KBM-7 (cell line): ENCODE measurements around the gene PRDX5.
A peak's percentile ranks its signal among the peaks of the same experiment; 100 is the strongest.

Source experiments
- DNase-seq: peaks from one replicate; pipeline ENCODE4 v3.0.0-alpha.2; 2015
- in situ Hi-C: fragments of 300-500 bp; cut with MboI; formaldehyde crosslinking; loops from 2 replicates; pipeline ENCODE4 v1.14.3; 2020; ENCODE audit warnings: low sequenced_read_pairs, low pct_unique_long_range_greater_than_20kb, mixed read lengths

Gene PRDX5

DNA sequence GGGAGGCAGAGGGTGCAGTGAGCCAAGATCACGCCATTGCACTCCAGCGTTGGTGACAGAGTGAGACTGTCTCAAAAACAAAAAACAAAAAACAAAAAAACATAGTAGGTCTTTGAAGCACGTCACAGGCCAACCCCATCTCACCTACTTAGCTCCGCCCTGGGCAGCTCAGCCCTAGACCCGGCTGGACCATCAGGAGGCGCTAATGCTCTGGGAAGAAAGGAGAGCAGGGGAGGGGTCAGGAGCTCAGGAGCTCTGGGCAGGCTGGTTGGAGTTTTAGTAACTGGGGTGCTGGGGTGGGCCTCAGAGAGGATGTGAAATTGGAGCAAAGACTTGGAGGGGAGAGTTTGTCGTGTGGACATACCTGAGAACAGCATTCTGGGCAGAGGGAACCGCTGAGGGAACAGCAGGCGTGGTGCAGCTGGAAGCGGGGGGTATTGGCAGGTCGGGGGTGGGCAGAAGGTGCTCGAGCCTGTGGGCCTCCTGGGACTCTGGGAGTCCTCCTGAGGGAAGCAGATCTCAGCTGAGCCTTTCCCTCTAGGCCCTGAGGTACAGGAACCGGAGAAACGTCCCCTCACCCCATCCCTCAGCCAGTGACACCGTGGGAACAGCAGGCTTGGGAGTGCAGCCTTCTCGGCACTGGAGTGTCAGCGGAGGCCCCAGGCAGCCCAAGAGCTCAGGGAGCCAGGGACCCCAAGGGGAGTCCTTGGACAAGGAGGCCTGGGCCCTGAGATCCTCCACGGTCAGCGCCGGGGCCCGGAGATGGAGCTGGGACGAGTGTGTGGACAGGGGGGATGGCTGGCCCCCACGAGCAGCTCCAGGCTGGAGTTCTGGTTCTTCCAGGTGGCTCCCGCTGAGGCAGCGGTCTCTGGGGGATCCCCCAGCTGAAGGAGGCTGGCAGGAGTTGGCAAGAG lies 38.8 kb downstream of the PRDX5 start:
- in situ Hi-C loops = no loop called here
- DNase-seq = peak; percentile 83

DNA sequence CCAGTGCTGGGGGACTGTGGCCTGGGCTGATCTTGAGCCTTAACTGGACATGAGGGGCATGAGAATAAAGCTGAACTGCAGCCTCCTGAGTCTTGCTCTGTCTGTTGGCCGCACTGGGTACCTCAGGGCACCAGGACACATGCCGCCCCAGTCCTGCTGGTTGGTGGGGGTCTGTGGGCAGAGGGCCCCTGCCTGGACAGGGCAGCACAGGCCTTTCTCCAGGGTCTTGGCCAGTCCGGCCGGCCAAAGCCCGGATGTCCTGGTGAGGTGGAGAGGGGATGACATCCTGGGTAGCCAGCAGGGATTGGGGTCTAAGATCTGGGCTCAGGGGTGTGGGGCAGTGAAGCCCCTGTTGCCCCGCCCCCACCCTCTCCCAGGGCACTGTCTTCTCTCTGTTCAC lies 39.5 kb downstream of the PRDX5 start:
- in situ Hi-C loops = no loop called here
- DNase-seq = no peak

DNA sequence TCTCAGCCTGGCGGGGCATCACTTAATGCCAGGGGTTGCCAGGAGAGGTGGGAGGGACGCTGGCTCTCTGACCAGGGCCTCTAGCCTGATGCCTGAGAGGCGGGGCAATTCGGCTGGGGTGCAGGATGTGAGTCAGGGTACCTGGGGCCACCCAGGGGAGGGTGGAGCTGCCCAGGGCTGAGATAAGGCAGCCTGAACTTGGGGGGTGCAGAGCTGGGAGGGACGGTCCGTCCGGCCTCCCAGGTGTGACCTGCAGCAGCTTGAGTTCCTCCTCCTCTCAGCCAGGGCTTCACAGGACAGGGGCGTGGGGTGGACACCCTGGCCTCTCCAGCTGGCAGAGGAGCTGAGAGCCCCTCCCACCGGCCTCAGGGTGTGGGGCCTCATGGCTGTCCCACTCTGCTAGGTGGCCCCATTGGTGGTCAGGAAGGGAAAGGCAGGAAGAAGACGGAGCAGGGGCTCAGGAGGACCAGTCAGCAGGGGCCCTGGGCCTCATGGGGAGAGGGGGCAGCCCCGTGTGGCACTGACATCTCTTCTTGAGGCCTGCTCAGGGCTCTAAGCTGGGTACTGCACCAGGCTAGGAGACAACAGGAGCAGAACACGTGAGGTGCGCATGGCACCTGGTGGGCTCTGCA lies 40.1 kb downstream of the PRDX5 start:
- in situ Hi-C loops = no loop called here
- DNase-seq = no peak

DNA sequence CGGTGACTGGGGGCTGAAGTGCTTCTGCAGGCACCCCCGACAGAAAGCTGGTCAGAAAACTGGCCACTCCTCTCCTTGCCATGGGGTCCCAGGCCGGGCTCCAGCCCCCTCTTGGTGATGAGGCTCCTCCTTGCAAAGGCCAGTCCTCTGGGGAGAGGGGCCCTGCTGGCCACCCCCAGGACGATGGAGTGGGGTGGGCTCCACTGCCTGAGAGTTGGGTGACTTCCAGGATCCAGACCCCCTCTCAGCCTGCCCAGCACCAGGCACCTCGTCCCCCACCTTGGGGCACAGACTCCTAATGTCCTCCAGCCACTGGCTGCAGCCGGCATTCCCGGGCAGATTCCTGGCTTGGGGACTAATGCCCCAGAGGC lies 40.6 kb downstream of the PRDX5 start:
- no peak for DNase-seq
- in situ Hi-C loops = no loop called here

DNA sequence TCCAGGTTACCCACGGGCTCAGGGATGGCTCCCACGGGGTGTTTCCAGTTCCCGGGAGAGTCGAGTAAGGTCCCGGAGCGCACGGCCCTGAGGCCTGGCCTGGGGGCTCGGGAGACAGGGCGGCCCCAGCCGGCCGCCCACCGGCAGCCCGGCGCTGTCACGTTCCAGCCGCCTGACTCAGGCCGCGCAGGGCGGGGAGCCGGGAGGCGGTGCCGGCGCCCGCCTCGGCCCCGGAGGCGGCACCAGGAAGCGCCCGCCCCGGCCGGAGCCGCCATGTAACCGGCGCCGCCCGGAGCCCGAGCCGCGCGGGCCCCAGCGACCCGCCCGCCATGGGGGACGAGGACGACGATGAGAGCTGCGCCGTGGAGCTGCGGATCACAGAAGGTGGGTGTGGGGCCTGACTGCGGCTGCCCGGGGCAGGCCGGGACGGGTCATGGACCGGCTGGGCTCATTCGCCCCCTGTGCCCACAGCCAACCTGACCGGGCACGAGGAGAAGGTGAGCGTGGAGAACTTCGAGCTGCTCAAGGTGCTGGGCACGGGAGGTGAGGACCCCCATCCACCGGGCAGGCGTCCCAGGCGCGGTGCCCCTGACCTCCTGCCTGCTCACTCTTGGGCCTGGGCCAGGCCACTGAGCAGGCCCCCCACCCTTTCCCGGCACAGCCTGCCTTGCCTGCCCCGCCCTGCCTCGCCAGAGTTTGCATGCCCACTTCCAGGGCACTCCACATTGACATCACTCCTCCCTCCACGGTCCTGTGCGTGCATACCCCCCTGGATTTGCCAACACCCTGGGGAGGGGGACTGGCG lies 41.2 kb downstream of the PRDX5 start, which contains the start of gene RPS6KA4:
Gene RPS6KA4 (plus strand): TSS at position 256 of the 805 bp plus-strand sequence. CDS start 74 bp downstream, at position 330.
- in situ Hi-C loops = no loop called here
- DNase-seq = peak; percentile 43

DNA sequence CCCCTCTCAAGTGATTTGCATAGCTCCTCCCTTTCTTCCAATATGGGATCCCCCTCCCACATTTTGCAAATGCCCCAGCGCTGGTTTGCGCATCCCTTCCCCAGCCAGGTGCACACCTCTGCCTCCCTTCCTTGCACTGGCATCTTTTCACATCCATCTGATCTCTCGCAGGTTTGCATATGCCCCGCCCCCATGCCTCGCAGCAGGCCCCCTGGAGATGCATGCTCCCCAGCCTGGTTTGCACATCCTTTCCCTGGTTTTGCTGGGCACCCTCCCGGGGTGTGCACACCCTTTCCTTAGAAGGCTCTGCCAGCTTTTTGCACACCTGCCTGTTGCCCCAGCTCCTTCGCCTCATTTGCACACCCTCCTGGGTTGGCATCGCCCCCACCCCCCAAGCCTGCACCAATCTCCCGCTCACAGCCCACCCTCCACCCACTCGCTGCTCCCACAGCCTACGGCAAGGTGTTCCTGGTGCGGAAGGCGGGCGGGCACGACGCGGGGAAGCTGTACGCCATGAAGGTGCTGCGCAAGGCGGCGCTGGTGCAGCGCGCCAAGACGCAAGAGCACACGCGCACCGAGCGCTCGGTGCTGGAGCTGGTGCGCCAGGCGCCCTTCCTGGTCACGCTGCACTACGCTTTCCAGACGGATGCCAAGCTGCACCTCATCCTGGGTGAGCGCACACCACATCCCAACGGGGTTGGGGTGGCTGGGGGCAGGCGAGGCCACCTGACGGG lies 42.0 kb downstream of the PRDX5 start:
- no peak for DNase-seq
- in situ Hi-C loops = no loop called here

DNA sequence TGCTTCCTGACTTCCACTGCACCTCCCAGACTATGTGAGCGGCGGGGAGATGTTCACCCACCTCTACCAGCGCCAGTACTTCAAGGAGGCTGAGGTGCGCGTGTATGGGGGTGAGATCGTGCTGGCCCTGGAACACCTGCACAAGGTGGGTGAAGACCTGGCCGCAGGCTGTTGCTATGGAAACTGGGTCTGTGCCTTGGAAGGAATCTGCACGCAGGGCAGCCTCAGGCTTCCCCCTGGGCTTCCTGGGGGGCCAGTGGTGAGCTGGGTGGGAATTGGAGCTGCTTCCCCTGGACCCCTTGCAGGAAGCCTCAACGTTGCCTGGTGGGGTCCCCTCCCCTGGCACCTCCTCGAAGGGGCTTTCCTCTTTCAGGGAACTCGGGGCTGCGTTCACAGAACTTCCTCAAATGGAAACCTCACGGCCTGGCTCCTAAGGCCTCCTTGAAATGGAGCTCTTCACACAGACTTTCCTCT lies 42.6 kb downstream of the PRDX5 start:
- in situ Hi-C loops = no loop called here
- DNase-seq = peak; percentile 61

DNA sequence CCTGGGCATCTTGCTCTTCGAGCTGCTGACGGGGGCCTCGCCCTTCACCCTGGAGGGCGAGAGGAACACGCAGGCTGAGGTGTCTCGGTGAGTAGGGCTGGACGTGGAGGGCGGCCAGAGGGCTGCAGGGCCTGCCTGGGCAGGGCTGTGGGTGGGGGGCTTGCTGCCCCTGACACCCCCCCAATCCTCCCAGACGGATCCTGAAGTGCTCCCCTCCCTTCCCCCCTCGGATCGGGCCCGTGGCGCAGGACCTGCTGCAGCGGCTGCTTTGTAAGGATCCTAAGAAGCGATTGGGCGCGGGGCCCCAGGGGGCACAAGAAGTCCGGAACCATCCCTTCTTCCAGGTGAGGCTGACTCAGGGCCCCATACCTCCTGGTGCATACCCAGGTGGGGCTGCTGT lies 43.7 kb downstream of the PRDX5 start:
- DNase-seq = no peak
- in situ Hi-C loops = no loop called here

DNA sequence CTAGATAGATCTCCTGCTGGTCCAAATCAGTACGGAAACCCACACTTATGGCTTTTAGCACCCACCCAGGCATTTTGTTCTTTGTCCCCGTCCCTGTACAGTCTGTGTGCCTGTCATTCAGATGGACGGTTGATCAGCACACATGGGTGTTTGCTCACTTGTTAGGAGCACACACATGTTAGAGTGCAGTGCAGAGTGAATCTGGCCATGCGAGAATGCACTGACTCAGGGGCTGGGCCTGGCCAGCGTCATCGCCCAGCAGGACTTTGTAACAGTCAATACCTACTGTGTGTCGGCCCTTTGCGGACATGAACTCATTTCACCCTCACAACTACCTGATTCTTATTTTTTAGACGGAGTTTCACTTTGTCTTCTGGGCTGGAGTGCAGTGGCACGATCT lies 44.4 kb downstream of the PRDX5 start:
- DNase-seq = no peak
- in situ Hi-C loops = no loop called here

DNA sequence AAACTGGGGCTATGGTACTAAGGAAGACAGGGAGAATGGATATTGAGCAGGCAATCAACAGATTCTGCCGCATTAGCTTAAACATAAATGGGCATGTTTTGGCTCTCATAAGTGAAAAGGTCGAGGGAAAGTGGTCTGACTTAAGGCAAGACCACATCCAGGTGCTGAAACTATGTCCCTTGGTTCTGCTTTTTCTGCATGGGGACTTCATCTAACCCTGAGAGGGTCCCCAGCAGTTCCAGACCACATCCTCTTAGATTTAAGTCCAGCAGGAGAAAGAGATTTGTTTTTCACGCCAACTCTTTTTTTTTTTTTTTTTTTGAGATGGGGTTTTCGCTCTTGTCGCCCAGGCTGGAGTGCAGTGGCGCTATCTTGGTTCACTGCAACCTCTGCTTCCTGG lies 46.5 kb downstream of the PRDX5 start:
- DNase-seq = peak; percentile 32
- in situ Hi-C loops = no loop called here

DNA sequence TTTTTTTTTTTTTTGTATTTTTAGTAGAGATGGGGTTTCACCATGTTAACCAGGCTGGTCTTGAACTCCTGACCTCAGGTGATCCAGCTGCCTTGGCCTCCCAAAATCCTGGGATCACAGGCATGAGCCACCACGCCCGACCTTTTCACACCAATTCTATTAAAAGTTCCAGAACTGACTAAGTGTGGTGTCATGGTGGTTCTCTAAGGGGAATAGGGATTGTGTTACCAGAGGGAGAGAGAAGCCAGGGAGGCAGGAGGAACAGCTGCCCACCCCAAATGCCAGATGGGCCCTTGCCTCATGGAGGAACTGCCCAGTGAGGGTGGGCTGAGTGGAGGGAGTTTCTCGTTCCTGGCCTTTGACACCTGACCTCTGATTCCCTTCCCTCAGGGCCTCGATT lies 47.0 kb downstream of the PRDX5 start:
- in situ Hi-C loops = no loop called here

DNA sequence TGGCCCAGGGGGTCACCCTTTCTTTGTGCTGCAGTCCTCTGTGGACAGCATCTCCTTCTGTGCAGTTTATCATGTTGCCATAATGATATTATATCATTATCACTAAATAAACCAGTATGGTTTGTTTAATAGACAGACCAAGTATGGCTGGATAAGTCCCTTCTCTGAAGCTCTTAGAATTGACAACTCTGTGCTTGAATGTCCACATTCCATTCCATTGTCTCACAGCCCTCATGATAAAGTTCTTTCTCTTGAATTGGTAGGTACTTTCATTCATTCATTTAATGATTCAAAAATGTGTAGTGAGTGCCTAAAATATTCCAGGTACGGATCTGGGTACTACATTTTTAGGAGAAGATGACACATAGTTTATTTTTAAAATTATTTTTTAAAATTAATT lies 48.8 kb downstream of the PRDX5 start:
- in situ Hi-C loops = no loop called here
- DNase-seq = no peak

More for the DNA sequence above, 47.0 kb downstream of the PRDX5 start:
- DNase-seq = no peak

DNA sequence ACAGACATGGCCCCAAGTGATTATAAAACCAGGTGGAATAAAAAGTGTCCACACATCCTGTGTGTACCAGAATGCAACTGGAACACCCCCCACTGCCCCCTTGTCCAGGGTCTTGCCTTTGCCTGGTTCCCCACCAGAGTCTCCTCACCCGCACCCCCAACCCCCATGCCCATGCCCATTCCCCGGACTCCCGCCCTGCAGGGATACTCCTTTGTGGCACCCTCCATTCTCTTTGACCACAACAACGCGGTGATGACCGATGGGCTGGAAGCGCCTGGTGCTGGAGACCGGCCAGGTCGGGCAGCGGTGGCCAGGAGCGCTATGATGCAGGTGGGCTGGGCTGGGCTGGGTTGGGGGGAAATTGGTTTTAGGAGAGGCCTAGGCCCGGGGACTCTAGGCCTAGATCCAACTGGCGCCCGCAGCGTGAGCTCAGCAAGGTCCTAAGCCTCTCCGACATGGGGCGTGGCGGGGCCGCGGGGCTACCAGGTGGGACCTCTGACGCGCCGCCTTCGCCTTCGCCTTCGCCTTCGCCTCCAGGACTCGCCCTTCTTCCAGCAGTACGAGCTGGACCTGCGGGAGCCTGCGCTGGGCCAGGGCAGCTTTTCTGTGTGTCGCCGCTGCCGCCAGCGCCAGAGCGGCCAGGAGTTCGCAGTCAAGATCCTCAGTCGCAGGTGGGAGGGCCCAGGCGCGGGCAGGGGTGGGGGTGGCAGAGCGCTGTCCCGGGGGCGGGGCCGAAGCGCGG lies 50.2 kb downstream of the PRDX5 start:
- in situ Hi-C loops = no loop called here
- no peak for DNase-seq

DNA sequence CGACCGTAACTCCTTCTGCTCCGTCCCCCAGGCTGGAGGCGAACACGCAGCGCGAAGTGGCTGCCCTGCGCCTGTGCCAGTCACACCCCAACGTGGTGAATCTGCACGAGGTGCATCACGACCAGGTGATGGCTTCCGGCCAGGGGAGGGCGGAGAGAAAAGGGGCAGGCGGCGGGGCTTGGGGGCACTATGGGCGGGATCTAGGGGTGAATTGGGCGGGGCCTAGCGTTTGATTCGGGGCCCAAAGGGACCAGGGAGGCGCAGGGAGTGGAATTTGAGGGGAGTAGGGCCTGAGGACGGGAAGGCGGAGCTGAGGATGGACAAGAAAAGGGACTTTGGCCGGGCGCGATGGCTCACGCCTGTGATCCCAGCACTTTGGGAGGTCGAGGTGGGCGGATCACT lies 50.8 kb downstream of the PRDX5 start:
- DNase-seq = no peak
- in situ Hi-C loops = no loop called here

DNA sequence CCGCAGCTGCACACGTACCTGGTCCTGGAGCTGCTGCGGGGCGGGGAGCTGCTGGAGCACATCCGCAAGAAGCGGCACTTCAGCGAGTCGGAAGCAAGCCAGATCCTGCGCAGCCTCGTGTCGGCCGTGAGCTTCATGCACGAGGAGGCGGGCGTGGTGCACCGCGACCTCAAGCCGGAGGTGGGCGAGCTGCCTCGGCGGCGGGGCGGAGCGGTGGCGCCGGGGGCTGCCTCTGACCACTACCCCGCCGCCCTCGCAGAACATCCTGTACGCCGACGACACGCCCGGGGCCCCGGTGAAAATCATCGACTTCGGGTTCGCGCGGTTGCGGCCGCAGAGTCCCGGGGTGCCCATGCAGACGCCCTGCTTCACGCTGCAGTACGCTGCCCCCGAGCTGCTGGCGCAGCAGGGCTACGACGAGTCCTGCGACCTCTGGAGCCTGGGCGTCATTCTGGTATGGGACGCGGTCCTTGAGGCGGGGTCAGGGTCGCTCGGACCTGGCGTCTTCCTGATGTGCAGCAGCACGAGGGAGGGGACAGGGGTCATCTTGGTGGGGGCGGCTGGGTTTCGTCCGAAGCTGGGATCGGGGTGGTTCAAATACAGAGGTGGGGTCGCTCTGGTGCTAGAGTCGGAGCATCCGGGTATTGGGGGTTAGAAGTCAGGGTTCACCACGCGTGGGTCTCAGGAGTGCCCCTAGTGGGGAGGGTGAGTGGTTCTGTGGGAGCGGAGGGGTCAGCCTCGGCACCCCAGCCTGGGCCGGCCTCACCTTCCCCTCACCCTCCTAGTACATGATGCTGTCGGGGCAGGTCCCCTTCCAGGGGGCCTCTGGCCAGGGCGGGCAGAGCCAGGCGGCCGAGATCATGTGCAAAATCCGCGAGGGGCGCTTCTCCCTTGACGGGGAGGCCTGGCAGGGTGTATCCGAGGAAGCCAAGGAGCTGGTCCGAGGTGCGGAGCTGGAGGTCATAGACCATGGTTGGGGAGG lies 51.8 kb downstream of the PRDX5 start:
- in situ Hi-C loops = no loop called here
- no peak for DNase-seq

DNA sequence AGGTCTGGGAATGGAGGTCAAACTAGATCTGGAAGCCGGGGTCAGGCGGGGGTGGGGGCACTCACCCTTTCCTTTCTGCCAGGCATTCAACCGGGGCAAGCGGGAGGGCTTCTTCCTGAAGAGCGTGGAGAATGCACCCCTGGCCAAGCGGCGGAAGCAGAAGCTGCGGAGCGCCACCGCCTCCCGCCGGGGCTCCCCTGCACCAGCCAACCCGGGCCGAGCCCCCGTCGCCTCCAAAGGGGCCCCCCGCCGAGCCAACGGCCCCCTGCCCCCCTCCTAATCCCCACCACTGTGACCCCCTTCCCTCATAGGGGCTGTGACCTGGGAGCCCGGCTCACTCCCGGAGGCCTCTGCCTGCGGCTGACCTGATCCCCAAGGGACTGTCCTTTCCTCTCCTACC lies 53.3 kb downstream of the PRDX5 start:
- DNase-seq = no peak
- in situ Hi-C loops = no loop called here
